Measurements from ENCODE around the gene FIBCD1.

Gene FIBCD1

GRCh38 chr9:130885484-130886375 lies 53.3 kb downstream of the FIBCD1 start:
- TF ChIP-seq POLR2AphosphoS5 (IDR thresholded peaks at IDR 0.05; ENCODE audit: low read depth) (no peak), CTCF (IDR thresholded peaks at IDR 0.05; ENCODE audit: insufficient read depth, low read length) (no peak), REST (IDR thresholded peaks at IDR 0.05; ENCODE audit: insufficient replicate concordance, low read depth) (no peak), SPI1 (IDR thresholded peaks at IDR 0.05; ENCODE audit: borderline replicate concordance, low read depth) (no peak), GABPA (IDR thresholded peaks at IDR 0.05; ENCODE audit: low read depth) (no peak)
- no peak for DNase-seq (ENCODE audit: low read depth in 1 of 2, low spot score in 1 of 2)
- H3K27ac ChIP-seq (replicated peaks) = no peak overlapping the region
- H3K4me3 ChIP-seq (replicated peaks; ENCODE audit: insufficient read depth, low read length) = no peak overlapping the region
- H3K27me3 ChIP-seq (ENCODE audit: insufficient read depth, poor library complexity, severe bottlenecking) = no peaks in the 10 kb centered on the region

- no peak for DNase-seq (ENCODE audit: low read depth in 1 of 2, low spot score in 1 of 2)
- Histone ChIP-seq H3K4me3 (replicated peaks; ENCODE audit: insufficient read depth, low read length) (no peak overlapping the region), H3K27ac (replicated peaks) (no peak overlapping the region), H3K27me3 (ENCODE audit: insufficient read depth, poor library complexity, severe bottlenecking) (no peaks in the 10 kb centered on the region)
- TF ChIP-seq CTCF (IDR thresholded peaks at IDR 0.05; ENCODE audit: insufficient read depth, low read length) (no peak), POLR2AphosphoS5 (IDR thresholded peaks at IDR 0.05; ENCODE audit: low read depth) (no peak), GABPA (IDR thresholded peaks at IDR 0.05; ENCODE audit: low read depth) (no peak), REST (IDR thresholded peaks at IDR 0.05; ENCODE audit: insufficient replicate concordance, low read depth) (no peak), SPI1 (IDR thresholded peaks at IDR 0.05; ENCODE audit: borderline replicate concordance, low read depth) (no peak)
These were observed 54.2 kb downstream of the FIBCD1 start for GRCh38 chr9:130884542-130885483.

- DNase-seq (ENCODE audit: low read depth in 1 of 2, low spot score in 1 of 2) = no peak
- H3K27ac ChIP-seq (replicated peaks) = no peak overlapping the region
- H3K4me3 ChIP-seq (replicated peaks; ENCODE audit: insufficient read depth, low read length) = no peak overlapping the region
- no peaks in the 10 kb centered on the region for H3K27me3 ChIP-seq (ENCODE audit: insufficient read depth, poor library complexity, severe bottlenecking)
- no peak for TF ChIP-seq POLR2AphosphoS5 (IDR thresholded peaks at IDR 0.05; ENCODE audit: low read depth)
- no peak for TF ChIP-seq SPI1 (IDR thresholded peaks at IDR 0.05; ENCODE audit: borderline replicate concordance, low read depth)
These were observed 54.9 kb downstream of the FIBCD1 start for GRCh38 chr9:130884111-130884531.

- no peak for DNase-seq (ENCODE audit: low read depth in 1 of 2, low spot score in 1 of 2)
- no peak overlapping the region for H3K27ac ChIP-seq (replicated peaks)
- H3K27me3 ChIP-seq (ENCODE audit: insufficient read depth, poor library complexity, severe bottlenecking) = no peaks in the 10 kb centered on the region
- H3K4me3 ChIP-seq (replicated peaks; ENCODE audit: insufficient read depth, low read length) = no peak overlapping the region
- TF ChIP-seq SPI1 (IDR thresholded peaks at IDR 0.05; ENCODE audit: borderline replicate concordance, low read depth) (no peak), REST (IDR thresholded peaks at IDR 0.05; ENCODE audit: insufficient replicate concordance, low read depth) (no peak), GABPA (IDR thresholded peaks at IDR 0.05; ENCODE audit: low read depth) (no peak), POLR2AphosphoS5 (IDR thresholded peaks at IDR 0.05; ENCODE audit: low read depth) (no peak), CTCF (IDR thresholded peaks at IDR 0.05; ENCODE audit: insufficient read depth, low read length) (no peak)
These were observed 55.6 kb downstream of the FIBCD1 start for GRCh38 chr9:130883479-130883878.
